ENCODE measurements around the gene AEBP1.
"Not testable (repeated sequence)": the region's sequence is repeated elsewhere in the genome, so short reads cannot be mapped to it uniquely, and the experiment has no call there.

DNA sequence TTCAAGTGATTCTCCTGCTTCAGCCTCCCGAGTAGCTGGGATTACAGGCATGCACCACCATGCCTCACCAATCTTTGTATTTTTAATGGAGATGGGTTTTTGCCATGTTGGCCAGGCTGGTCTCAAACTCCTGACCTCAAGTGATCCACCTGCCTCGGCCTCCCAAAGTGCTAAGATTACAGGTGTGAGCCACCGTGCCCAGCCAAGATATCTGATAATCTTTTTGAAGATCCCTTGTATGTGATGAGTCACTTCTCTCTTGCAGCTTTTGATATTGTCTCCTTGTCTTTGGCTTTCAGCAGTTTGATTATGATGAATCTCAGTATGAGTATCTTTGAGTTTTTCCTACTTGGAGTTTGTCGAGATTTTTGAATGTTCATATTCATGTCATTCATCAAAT is 22.4 kb downstream of the AEBP1 start:
- TF ChIP-seq, protein P1, sequence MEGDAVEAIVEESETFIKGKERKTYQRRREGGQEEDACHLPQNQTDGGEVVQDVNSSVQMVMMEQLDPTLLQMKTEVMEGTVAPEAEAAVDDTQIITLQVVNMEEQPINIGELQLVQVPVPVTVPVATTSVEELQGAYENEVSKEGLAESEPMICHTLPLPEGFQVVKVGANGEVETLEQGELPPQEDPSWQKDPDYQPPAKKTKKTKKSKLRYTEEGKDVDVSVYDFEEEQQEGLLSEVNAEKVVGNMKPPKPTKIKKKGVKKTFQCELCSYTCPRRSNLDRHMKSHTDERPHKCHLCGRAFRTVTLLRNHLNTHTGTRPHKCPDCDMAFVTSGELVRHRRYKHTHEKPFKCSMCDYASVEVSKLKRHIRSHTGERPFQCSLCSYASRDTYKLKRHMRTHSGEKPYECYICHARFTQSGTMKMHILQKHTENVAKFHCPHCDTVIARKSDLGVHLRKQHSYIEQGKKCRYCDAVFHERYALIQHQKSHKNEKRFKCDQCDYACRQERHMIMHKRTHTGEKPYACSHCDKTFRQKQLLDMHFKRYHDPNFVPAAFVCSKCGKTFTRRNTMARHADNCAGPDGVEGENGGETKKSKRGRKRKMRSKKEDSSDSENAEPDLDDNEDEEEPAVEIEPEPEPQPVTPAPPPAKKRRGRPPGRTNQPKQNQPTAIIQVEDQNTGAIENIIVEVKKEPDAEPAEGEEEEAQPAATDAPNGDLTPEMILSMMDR (IDR thresholded peaks at IDR 0.05) = not testable (repeated sequence)
- not testable (repeated sequence) for TF ChIP-seq POLR2A (IDR thresholded peaks at IDR 0.05; ENCODE audit: low read depth); POLR2AphosphoS5 (IDR thresholded peaks at IDR 0.05)

Measured in esophagus muscularis mucosa (tissue), 3 donors.